ENCODE measurements around the gene HLA-DPB1. TPM values are rescaled to one million over a fixed set of nuclear protein-coding genes. Genes with fewer than 3 reads are reported as not detected.

The HLA-DPB1 gene
- total and polyA plus RNA-seq, 12 donors, result 18.7 to 264 (median 34.8) TPM

DNA sequence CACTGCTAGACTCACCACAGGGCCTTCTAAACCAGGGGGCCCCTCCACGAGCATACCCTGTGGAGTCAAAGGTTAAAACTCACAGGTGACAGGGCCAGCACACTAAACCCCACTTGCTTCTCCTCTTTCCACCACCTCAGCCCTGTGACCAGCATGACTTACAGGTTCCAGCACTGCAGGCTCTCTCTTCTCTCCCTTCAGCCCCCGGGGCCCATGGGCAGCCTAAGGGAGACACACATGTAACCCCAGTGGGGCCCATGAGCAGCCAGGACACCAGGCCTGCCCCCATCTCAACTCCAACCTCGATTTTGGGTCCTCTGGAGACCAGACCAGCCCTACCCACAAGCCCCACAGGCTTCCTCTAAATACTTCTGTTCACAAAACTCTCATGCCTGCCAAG is 28.0 kb downstream of the HLA-DPB1 start:
- no peak overlapping the region for H3K27ac ChIP-seq
- H3K36me3 ChIP-seq, result no peaks in the 10 kb centered on the region
- WGBS, 2 donors, result 49 to 54% methylated on average over 3 of the region's 3 CpGs
- peaks cover 0 to 25% (median 5%) of the 10 kb centered on the region in 7 donors for H3K27me3 ChIP-seq
- DNase-seq, result no peak
- TF ChIP-seq, protein P1, sequence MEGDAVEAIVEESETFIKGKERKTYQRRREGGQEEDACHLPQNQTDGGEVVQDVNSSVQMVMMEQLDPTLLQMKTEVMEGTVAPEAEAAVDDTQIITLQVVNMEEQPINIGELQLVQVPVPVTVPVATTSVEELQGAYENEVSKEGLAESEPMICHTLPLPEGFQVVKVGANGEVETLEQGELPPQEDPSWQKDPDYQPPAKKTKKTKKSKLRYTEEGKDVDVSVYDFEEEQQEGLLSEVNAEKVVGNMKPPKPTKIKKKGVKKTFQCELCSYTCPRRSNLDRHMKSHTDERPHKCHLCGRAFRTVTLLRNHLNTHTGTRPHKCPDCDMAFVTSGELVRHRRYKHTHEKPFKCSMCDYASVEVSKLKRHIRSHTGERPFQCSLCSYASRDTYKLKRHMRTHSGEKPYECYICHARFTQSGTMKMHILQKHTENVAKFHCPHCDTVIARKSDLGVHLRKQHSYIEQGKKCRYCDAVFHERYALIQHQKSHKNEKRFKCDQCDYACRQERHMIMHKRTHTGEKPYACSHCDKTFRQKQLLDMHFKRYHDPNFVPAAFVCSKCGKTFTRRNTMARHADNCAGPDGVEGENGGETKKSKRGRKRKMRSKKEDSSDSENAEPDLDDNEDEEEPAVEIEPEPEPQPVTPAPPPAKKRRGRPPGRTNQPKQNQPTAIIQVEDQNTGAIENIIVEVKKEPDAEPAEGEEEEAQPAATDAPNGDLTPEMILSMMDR (IDR thresholded peaks at IDR 0.05), result no peak
- peaks cover 0 to 36% (median 14%) of the 10 kb centered on the region in 11 donors for H3K9me3 ChIP-seq
- intact Hi-C loops (cut with DNase I), result no loop called here
- H3K4me3 ChIP-seq, result no peak overlapping the region
- H3K4me1 ChIP-seq, result peaks cover 0 to 10% (median 0%) of the 10 kb centered on the region in 9 donors
- no peak for ATAC-seq

DNA sequence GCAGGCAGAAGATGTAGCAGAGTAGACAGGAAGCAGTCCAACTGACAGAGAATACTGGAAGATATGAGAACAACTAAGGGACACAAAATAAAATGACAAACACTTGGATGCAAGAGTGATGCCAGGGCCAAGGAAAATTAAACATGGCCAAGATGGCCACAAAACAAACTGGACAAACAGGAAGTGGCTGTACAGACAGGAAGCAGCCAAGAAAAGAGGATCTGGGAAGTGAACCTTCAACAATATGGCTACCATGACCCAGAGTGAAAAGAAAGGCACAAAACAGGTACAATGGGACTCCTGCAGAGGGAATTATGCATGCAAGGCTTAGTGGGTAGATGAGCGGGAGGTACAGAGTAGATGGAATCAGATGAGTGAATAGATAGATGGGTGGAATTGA is 29.1 kb downstream of the HLA-DPB1 start:
- 90 to 98% methylated on average over 1 of the region's 1 CpG for WGBS, 2 donors
- ATAC-seq (no peak), DNase-seq (no peak)
- H3K4me3 ChIP-seq, result no peak overlapping the region
- H3K36me3 ChIP-seq, result no peaks in the 10 kb centered on the region
- peaks cover 0 to 30% (median 13%) of the 10 kb centered on the region in 7 donors for H3K27me3 ChIP-seq
- H3K9me3 ChIP-seq, result peaks cover 0 to 25% (median 9%) of the 10 kb centered on the region in 11 donors
- intact Hi-C loops (cut with DNase I), result no loop called here
- TF ChIP-seq, protein P1 (IDR thresholded peaks at IDR 0.05), result no peak
- H3K27ac ChIP-seq, result no peak overlapping the region
- peaks cover 0 to 10% (median 0%) of the 10 kb centered on the region in 9 donors for H3K4me1 ChIP-seq

DNA sequence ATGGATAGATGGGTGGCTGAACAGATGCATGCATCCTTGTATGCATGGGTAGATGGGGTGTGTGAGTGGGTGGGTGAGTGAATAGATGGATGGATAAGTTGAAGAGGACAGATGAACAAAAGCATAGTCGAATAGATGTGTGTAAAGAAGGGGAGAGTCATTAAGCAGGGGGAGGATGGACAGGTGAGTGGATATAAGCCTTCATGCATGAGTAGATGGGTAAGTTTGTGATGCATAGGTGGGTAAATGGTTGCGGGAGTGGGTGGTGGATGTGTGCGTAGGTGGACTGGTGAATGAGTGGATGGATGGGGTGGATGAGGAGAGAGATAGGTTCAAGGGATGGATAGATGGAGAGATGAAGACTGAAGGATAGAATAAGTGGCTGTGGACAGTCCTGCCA is 29.6 kb downstream of the HLA-DPB1 start:
- Histone ChIP-seq H3K36me3 (no peaks in the 10 kb centered on the region), H3K27ac (no peak overlapping the region), H3K27me3 (peaks cover 0 to 31% (median 15%) of the 10 kb centered on the region in 7 donors), H3K4me1 (peaks cover 0 to 10% (median 0%) of the 10 kb centered on the region in 9 donors), H3K9me3 (peaks cover 0 to 20% (median 8%) of the 10 kb centered on the region in 11 donors), H3K4me3 (no peak overlapping the region)
- DNase-seq, result no peak
- WGBS, 2 donors, result 76 to 94% methylated on average over 3 of the region's 3 CpGs
- intact Hi-C loops (cut with DNase I), result no loop called here
- ATAC-seq, result no peak
- TF ChIP-seq, protein P1 (IDR thresholded peaks at IDR 0.05), result no peak

DNA sequence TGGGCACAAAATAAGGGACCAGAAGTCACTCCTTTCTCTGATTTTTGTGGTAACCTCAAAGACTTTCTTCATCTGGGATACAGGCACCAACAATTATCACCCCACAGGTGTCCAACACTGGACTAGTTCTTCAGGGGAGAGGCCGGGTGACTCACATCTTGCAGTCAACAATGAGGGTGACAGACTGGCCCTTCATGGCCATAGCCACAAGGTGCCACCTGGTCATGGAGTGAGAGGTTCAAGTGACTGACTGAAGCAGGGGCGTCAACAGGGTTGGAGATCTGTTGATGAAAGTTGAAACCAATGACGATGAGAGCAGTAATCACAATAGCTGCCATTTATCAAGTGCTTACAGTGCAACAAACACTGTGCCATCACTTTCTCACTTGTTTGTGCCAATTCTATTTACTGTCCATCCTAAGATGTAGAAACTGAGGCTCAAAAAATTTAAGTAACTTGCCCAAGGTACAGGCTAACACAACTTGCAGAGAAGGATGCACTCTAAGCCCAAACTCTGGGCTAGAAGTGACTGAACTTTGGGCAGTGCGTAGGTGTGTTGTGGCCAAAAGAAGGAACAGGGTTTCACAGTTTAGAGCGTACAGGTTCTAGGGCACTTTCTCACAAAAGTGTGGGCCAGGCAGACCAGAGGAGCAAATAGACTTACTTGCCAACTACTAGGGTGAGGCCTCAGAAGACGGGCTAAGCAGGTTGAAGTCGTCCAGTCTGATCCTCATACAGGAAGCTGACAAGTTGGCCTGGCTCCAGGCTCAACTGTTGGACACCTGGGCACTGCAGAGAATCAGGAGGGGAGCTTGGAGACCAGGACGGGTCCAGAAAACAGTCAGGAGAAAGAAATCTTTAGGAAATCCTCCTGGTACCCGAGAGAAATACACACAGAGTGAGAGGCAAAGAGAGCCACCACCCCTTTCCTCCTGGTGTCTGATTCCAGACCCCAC is 30.4 kb downstream of the HLA-DPB1 start:
- peaks cover 0 to 31% (median 15%) of the 10 kb centered on the region in 7 donors for H3K27me3 ChIP-seq
- intact Hi-C loops (cut with DNase I), result no loop called here
- no peaks in the 10 kb centered on the region for H3K36me3 ChIP-seq
- DNase-seq (no peak), ATAC-seq (no peak)
- H3K4me3 ChIP-seq, result no peak overlapping the region
- peaks cover 0 to 12% (median 2%) of the 10 kb centered on the region in 11 donors for H3K9me3 ChIP-seq
- peaks cover 0 to 10% (median 0%) of the 10 kb centered on the region in 9 donors for H3K4me1 ChIP-seq
- 61 to 69% methylated on average over 9 of the region's 9 CpGs for WGBS, 2 donors
- no peak overlapping the region for H3K27ac ChIP-seq
- TF ChIP-seq, protein P1 (IDR thresholded peaks at IDR 0.05), result no peak
